Vagina (tissue), 2 donors: Measurements from ENCODE around the gene EDC3. TPM values are rescaled to one million over a fixed set of nuclear protein-coding genes. Genes with fewer than 3 reads are reported as not detected.
A peak's percentile ranks its signal among the peaks of the same experiment; 100 is the strongest.

Experiments
- DNase-seq, 2 donors: peaks; one replicate each; pipeline ENCODE4 v3.0.0-alpha.2; 2017; ENCODE audit errors: extremely low spot score in 2 of 2
- H3K27ac ChIP-seq: fragments of 200-600 bp; sonication (generic); one replicate; pipeline ENCODE4 v1.5.1; 2019
- H3K27me3 ChIP-seq: fragments of 200-600 bp; sonication (generic); one replicate; pipeline ENCODE4 v1.5.1; 2019
- H3K36me3 ChIP-seq, 2 donors: fragments of 200-600 bp; sonication (generic); one replicate each; pipeline ENCODE4 v1.5.1; 2017 to 2019
- H3K4me1 ChIP-seq: fragments of 200-600 bp; sonication (generic); one replicate; pipeline ENCODE4 v1.5.1; 2019
- H3K4me3 ChIP-seq, 2 donors: fragments of 200-600 bp; sonication (generic); 1 replicate in 1 of 2; 2 replicates in 1 of 2; pipeline ENCODE4 v1.5.1; 2016 to 2019
- H3K9me3 ChIP-seq: fragments of 200-600 bp; sonication (generic); one replicate; pipeline ENCODE4 v1.5.1; 2019
- POLR2A ChIP-seq, 2 donors: fragments of 450-650 bp; IDR thresholded peaks; one replicate each; pipeline ENCODE4 v1.6.1; 2017; ENCODE audit warnings: antibody characterized with exemption in 2 of 2, mild to moderate bottlenecking in 2 of 2, moderate library complexity in 2 of 2
- POLR2AphosphoS5 ChIP-seq, 2 donors: sonication (generic); formaldehyde crosslinking; IDR thresholded peaks; one replicate each; pipeline ENCODE4 v1.9.0; 2017; ENCODE audit warnings: antibody characterized with exemption in 2 of 2, mild to moderate bottlenecking in 2 of 2, low read depth in 1 of 2; ENCODE audit not compliant: insufficient read depth in 1 of 2
- intact Hi-C: fragments of 100-400 bp; cut with DNase I; formaldehyde crosslinking; loops from one replicate; pipeline ENCODE4 v1.15.1; 2023
- total RNA-seq: library from RNA; depleted of rRNA; stranded (reverse); fragments of >200 nt; gene quantifications from one replicate; pipeline ENCODE4 v1.2.3, GENCODE V29; 2016
- TF ChIP-seq, protein P1 (sequence below), 3 experiments: fragments of 450-650 bp in 2 of 3; fragments of 200-600 bp in 1 of 3; sonication (generic) in 1 of 3; IDR thresholded peaks; one replicate each; pipeline ENCODE4 v1.5.1; 2017 to 2019; ENCODE audit warnings: antibody characterized with exemption in 3 of 3, mild to moderate bottlenecking in 2 of 3, moderate library complexity in 2 of 3

The EDC3 gene
- total RNA-seq, 1 donor from 2014 or later = 23.8 TPM

DNA sequence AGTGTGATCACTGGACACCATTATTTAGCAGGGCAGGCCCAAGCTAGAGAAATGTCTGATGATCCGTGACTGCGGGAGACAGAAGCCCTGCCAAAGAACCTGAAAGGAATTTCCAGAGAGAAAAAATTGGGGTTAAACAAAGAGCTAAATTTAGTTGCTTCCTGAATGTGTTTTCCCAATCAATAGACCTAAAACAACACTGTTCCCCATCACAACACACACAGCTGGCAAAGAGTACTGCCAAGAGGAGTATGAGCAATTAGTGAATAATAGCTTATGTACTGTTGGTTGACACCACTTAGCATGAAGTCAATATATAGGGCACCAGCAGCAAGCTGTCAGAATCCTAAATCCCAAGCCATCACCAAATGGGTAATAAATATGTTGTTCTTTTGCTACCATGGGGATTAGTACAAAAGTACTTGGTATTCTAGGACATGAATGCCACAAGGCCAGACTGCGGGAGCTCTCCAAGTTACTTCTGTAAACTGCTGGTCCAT, 44.5 kb downstream of the EDC3 start:
- Histone ChIP-seq H3K27ac (no peak overlapping the region), H3K4me1 (peaks cover 20% of the 10 kb centered on the region)
- TF ChIP-seq POLR2A (IDR thresholded peaks at IDR 0.05) (no peak), POLR2AphosphoS5 (IDR thresholded peaks at IDR 0.05; ENCODE audit: insufficient read depth in 1 of 2, low read depth in 1 of 2) (no peak)
- TF ChIP-seq, protein P1, sequence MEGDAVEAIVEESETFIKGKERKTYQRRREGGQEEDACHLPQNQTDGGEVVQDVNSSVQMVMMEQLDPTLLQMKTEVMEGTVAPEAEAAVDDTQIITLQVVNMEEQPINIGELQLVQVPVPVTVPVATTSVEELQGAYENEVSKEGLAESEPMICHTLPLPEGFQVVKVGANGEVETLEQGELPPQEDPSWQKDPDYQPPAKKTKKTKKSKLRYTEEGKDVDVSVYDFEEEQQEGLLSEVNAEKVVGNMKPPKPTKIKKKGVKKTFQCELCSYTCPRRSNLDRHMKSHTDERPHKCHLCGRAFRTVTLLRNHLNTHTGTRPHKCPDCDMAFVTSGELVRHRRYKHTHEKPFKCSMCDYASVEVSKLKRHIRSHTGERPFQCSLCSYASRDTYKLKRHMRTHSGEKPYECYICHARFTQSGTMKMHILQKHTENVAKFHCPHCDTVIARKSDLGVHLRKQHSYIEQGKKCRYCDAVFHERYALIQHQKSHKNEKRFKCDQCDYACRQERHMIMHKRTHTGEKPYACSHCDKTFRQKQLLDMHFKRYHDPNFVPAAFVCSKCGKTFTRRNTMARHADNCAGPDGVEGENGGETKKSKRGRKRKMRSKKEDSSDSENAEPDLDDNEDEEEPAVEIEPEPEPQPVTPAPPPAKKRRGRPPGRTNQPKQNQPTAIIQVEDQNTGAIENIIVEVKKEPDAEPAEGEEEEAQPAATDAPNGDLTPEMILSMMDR (IDR thresholded peaks at IDR 0.05) = no peak

DNA sequence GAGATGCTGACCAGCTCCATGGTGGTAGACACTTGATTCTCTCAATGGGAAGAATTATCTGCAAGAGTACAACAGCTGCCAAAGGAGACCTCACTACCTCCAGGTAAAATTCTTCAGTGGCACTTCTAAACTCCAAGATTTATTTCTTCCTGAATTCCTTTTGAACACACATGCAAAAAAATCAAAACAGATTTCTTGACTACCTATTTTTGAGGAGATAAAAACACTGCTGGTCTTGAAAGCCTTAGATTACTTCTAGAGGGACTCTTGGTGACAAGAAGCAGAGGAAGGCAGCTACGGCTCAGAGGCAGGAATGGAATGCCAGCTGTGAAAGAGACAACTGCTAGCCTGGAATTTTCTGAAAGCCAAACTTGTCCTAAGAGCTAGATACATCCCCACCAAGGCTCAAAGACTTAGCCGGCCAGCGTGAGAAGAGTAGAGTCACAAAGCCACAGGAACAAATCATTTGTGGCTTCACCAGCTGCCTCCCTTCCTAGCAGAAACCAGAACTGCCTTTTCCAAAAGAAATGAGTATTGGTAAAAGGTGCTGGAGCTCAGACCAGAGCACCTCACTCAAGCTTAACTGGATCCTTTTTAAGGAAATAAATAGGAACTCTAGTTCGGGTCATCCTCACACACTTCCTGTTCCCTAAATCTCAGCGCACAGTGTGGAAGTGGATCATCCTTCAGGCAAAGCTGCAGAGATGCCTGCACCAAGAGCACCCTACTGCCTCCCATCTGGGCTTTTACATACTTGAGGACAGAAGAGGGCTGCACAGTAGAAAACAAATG, 47.6 kb downstream of the EDC3 start:
- H3K27me3 ChIP-seq = no peaks in the 10 kb centered on the region
- H3K4me1 ChIP-seq = peaks cover 16% of the 10 kb centered on the region
- intact Hi-C loops = no loop called here
- DNase-seq = peak in 1 of 2 donors; percentile 77
- TF ChIP-seq POLR2AphosphoS5 (IDR thresholded peaks at IDR 0.05; ENCODE audit: insufficient read depth in 1 of 2, low read depth in 1 of 2) = no peak
- no peak for TF ChIP-seq POLR2A (IDR thresholded peaks at IDR 0.05)
- TF ChIP-seq, protein P1 (IDR thresholded peaks at IDR 0.05) = no peak
- H3K36me3 ChIP-seq = no peaks in the 10 kb centered on the region
- no peak overlapping the region for H3K4me3 ChIP-seq
- no peak overlapping the region for H3K27ac ChIP-seq
- H3K9me3 ChIP-seq = no peaks in the 10 kb centered on the region

More for the DNA sequence above, 44.5 kb downstream of the EDC3 start:
- DNase-seq = no peak
- intact Hi-C loops = no loop called here
- no peaks in the 10 kb centered on the region for H3K36me3 ChIP-seq
- no peaks in the 10 kb centered on the region for H3K9me3 ChIP-seq
- H3K27me3 ChIP-seq = no peaks in the 10 kb centered on the region
- H3K4me3 ChIP-seq = no peak overlapping the region

DNA sequence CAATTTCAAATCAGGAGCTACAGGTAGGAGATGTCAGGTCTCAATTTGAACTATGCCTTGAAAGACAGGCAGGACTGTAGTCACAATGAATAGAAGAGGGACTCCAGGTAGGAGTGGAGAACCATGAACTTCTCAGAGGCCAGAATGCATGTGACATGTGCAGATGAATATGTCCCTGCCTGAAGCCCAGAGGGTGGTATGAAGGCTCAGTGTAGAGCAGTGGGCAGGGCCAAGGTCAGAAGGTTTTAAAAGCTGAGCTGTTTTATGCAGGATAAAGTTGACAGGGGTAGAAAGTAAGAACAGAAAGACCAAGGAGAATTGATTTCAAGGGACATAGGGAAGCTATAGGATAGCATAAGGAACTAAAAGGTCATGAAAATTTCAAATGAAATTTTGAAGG, 49.3 kb downstream of the EDC3 start:
- TF ChIP-seq POLR2A (IDR thresholded peaks at IDR 0.05) = no peak
- TF ChIP-seq, protein P1 (IDR thresholded peaks at IDR 0.05) = no peak
- no peak for TF ChIP-seq POLR2AphosphoS5 (IDR thresholded peaks at IDR 0.05; ENCODE audit: insufficient read depth in 1 of 2, low read depth in 1 of 2)
- no peak overlapping the region for H3K27ac ChIP-seq
- intact Hi-C loops = no loop called here
- peaks cover 22% of the 10 kb centered on the region for H3K4me1 ChIP-seq
- H3K27me3 ChIP-seq = no peaks in the 10 kb centered on the region
- no peak overlapping the region for H3K4me3 ChIP-seq
- no peaks in the 10 kb centered on the region for H3K9me3 ChIP-seq
- H3K36me3 ChIP-seq = no peaks in the 10 kb centered on the region
- no peak for DNase-seq

DNA sequence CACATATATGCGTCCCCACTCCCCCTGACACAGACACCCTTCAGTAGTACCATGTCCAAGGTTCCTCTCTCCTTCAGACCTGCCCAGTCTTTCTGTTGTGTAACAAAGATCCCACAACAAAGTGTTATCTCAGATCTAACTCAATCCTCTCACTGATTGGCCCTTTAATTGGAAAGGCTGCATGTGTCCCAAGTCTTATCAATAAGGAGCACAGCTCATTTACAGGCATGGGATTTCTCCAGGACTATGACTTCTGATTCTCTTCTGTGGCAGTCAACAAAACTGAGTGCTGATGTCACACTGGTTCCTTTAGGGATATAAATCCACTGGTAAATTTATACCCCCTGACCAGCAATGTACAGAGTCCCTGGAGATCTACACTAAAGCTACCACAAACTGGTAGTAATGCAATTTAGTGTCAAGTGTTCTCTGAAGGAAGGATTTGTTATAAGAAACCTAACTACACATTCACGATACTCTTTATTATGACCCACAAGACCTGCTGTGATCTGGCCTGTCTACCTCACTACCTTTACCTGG, 52.1 kb downstream of the EDC3 start:
- TF ChIP-seq POLR2AphosphoS5 (IDR thresholded peaks at IDR 0.05; ENCODE audit: insufficient read depth in 1 of 2, low read depth in 1 of 2) (no peak), POLR2A (IDR thresholded peaks at IDR 0.05) (no peak)
- TF ChIP-seq, protein P1 (IDR thresholded peaks at IDR 0.05) = no peak
- H3K27ac ChIP-seq = no peak overlapping the region
- intact Hi-C loops = no loop called here
- H3K4me1 ChIP-seq = peaks cover 22% of the 10 kb centered on the region
- H3K36me3 ChIP-seq = peaks cover 0 to 9% of the 10 kb centered on the region in 2 donors
- H3K9me3 ChIP-seq = no peaks in the 10 kb centered on the region
- H3K27me3 ChIP-seq = no peaks in the 10 kb centered on the region
- no peak overlapping the region for H3K4me3 ChIP-seq
- DNase-seq = no peak
